Neural cell (in vitro differentiated cells): ENCODE measurements around the gene SYNJ1. TPM values are rescaled to one million over a fixed set of nuclear protein-coding genes. Genes with fewer than 3 reads are reported as not detected.

ENCODE experiments used
- H2AFZ ChIP-seq: fragments of 200-600, 300-800 bp; sonication (generic), shearing (Covaris generic); 2 replicates; pipeline ENCODE4 v1.6.0; 2014; ENCODE audit warnings: low read depth, mild to moderate bottlenecking, antibody characterized with exemption, low read length, moderate library complexity
- H3F3A ChIP-seq: fragments of 200-600 bp; shearing (Covaris generic); 2 replicates; pipeline ENCODE4 v1.6.1; 2016; ENCODE audit warnings: mild to moderate bottlenecking, moderate library complexity, mixed read lengths, antibody characterized with exemption, low read length; ENCODE audit not compliant: insufficient read depth, poor library complexity, severe bottlenecking
- H3K27ac ChIP-seq: fragments of 200-600, 300-800 bp; sonication (generic), shearing (Covaris generic); 2 replicates; pipeline ENCODE4 v1.5.1; 2014; ENCODE audit warnings: mild to moderate bottlenecking, low read length, moderate library complexity
- H3K27me3 ChIP-seq: fragments of 300-800, 200-600 bp; sonication (generic), shearing (Covaris generic); 2 replicates; pipeline ENCODE4 v1.6.0; 2014; ENCODE audit warnings: mild to moderate bottlenecking, low read depth, low read length, moderate library complexity; ENCODE audit not compliant: insufficient read depth
- H3K36me3 ChIP-seq: fragments of 300-800, 200-600 bp; sonication (generic), shearing (Covaris generic); 2 replicates; pipeline ENCODE4 v1.5.1; 2014; ENCODE audit warnings: mild to moderate bottlenecking, antibody characterized with exemption, low read length, moderate library complexity; ENCODE audit not compliant: insufficient read depth
- H3K4me2 ChIP-seq: fragments of 300-800, 200-600 bp; sonication (generic), shearing (Covaris generic); 2 replicates; pipeline ENCODE4 v1.6.0; 2014; ENCODE audit warnings: mild to moderate bottlenecking, low read length
- H3K4me3 ChIP-seq: fragments of 300-800, 200-600 bp; sonication (generic), shearing (Covaris generic); 2 replicates; pipeline ENCODE4 v1.5.1; 2014; ENCODE audit warnings: mild to moderate bottlenecking, low read length, moderate library complexity
- H3K79me2 ChIP-seq: fragments of 200-600 bp; shearing (Covaris generic); replicated peaks from 2 replicates; pipeline ENCODE4 v1.6.0; 2014; ENCODE audit warnings: mild to moderate bottlenecking, low read length, moderate library complexity; ENCODE audit not compliant: insufficient read depth
- H3K9ac ChIP-seq: fragments of 300-800, 200-600 bp; sonication (generic), shearing (Covaris generic); 2 replicates; pipeline ENCODE4 v1.6.1; 2016; ENCODE audit warnings: mild to moderate bottlenecking, low read length, mixed read lengths
- H3K9me2 ChIP-seq: fragments of 200-600 bp; shearing (Covaris generic); 2 replicates; pipeline ENCODE4 v1.6.1; 2016; ENCODE audit warnings: mild to moderate bottlenecking, low read length, mixed read lengths; ENCODE audit not compliant: insufficient read depth
- H3K9me3 ChIP-seq: fragments of 200-600, 300-800 bp; sonication (generic), shearing (Covaris generic); 2 replicates; pipeline ENCODE4 v1.6.1; 2016; ENCODE audit warnings: mild to moderate bottlenecking, mixed run types, low read length, moderate library complexity, mixed read lengths
- H4K20me1 ChIP-seq: fragments of 200-600 bp; shearing (Covaris generic); 2 replicates; pipeline ENCODE4 v1.6.1; 2016; ENCODE audit warnings: mild to moderate bottlenecking, mixed run types; ENCODE audit not compliant: insufficient read depth
- CTCF ChIP-seq: fragments of 450-650 bp; IDR thresholded peaks from 2 replicates; pipeline ENCODE4 v1.5.1; 2014; ENCODE audit warnings: antibody characterized with exemption, mild to moderate bottlenecking, moderate library complexity; ENCODE audit not compliant: poor library complexity, severe bottlenecking
- EP300 ChIP-seq: fragments of 450-650 bp; conservative IDR thresholded peaks from 2 replicates; pipeline ENCODE4 v1.6.1; 2014; ENCODE audit warnings: antibody characterized with exemption, mild to moderate bottlenecking, moderate library complexity; ENCODE audit not compliant: poor library complexity, severe bottlenecking
- EZH2 ChIP-seq: fragments of 200-600, 300-800 bp; shearing (Covaris generic), sonication (generic); IDR thresholded peaks from 2 replicates; pipeline ENCODE4 v1.6.1; 2014; ENCODE audit warnings: antibody characterized with exemption, low read length, borderline replicate concordance, mild to moderate bottlenecking; ENCODE audit not compliant: insufficient read depth, poor library complexity, severe bottlenecking
- MXI1 ChIP-seq: fragments of 450-650 bp; conservative IDR thresholded peaks from 2 replicates; pipeline ENCODE4 v1.6.1; 2014; ENCODE audit warnings: antibody characterized with exemption, mild to moderate bottlenecking; ENCODE audit not compliant: poor library complexity, severe bottlenecking
- POLR2AphosphoS5 ChIP-seq: IDR thresholded peaks from 2 replicates; pipeline ENCODE4 v1.6.1; 2012
- RAD21 ChIP-seq: fragments of 450-650 bp; conservative IDR thresholded peaks from 2 replicates; pipeline ENCODE4 v1.6.1; 2014; ENCODE audit warnings: antibody characterized with exemption, mild to moderate bottlenecking, moderate library complexity
- SMC3 ChIP-seq: fragments of 450-650 bp; conservative IDR thresholded peaks from 2 replicates; pipeline ENCODE4 v1.6.1; 2014; ENCODE audit warnings: antibody characterized with exemption, mild to moderate bottlenecking, moderate library complexity; ENCODE audit not compliant: poor library complexity
- TAF1 ChIP-seq: IDR thresholded peaks from 2 replicates; pipeline ENCODE4 v1.6.1; 2012; ENCODE audit warnings: low read depth
- polyA plus RNA-seq: library from polyadenylated mRNA; depleted of rRNA; stranded (reverse); fragments of >200 nt; gene quantifications from 2 replicates; pipeline ENCODE4 v1.2.3, GENCODE V29; 2014
- TF ChIP-seq, protein P1 (sequence below): IDR thresholded peaks from 2 replicates; pipeline ENCODE4 v1.6.1; 2012; ENCODE audit warnings: borderline replicate concordance

Gene SYNJ1
- polyA plus RNA-seq, 1 donor from 2014 or later, result 24.1 TPM

- Histone ChIP-seq H3K9ac (no peak overlapping the region), H4K20me1 (no peaks in the 10 kb centered on the region), H3K36me3 (no peaks in the 10 kb centered on the region), H3K4me3 (no peak overlapping the region), H3K4me2 (no peak overlapping the region), H3K9me3 (no peaks in the 10 kb centered on the region), H3K9me2 (no peaks in the 10 kb centered on the region), H3K27me3 (no peaks in the 10 kb centered on the region), H2AFZ (no peak overlapping the region), H3K27ac (no peak overlapping the region), H3K79me2 (no peaks in the 10 kb centered on the region), H3F3A (no peaks in the 10 kb centered on the region)
- TF ChIP-seq, protein P1, sequence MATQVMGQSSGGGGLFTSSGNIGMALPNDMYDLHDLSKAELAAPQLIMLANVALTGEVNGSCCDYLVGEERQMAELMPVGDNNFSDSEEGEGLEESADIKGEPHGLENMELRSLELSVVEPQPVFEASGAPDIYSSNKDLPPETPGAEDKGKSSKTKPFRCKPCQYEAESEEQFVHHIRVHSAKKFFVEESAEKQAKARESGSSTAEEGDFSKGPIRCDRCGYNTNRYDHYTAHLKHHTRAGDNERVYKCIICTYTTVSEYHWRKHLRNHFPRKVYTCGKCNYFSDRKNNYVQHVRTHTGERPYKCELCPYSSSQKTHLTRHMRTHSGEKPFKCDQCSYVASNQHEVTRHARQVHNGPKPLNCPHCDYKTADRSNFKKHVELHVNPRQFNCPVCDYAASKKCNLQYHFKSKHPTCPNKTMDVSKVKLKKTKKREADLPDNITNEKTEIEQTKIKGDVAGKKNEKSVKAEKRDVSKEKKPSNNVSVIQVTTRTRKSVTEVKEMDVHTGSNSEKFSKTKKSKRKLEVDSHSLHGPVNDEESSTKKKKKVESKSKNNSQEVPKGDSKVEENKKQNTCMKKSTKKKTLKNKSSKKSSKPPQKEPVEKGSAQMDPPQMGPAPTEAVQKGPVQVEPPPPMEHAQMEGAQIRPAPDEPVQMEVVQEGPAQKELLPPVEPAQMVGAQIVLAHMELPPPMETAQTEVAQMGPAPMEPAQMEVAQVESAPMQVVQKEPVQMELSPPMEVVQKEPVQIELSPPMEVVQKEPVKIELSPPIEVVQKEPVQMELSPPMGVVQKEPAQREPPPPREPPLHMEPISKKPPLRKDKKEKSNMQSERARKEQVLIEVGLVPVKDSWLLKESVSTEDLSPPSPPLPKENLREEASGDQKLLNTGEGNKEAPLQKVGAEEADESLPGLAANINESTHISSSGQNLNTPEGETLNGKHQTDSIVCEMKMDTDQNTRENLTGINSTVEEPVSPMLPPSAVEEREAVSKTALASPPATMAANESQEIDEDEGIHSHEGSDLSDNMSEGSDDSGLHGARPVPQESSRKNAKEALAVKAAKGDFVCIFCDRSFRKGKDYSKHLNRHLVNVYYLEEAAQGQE, result no peak
- no peak for TF ChIP-seq RAD21
- TF ChIP-seq MXI1, result no peak
- no peak for TF ChIP-seq EZH2
- no peak for TF ChIP-seq POLR2AphosphoS5
- no peak for TF ChIP-seq TAF1
- TF ChIP-seq SMC3, result no peak
- no peak for TF ChIP-seq CTCF
- TF ChIP-seq EP300, result no peak
Measured at GRCh38 chr21:32592929-32593502, 134.8 kb downstream of the SYNJ1 start.

DNA sequence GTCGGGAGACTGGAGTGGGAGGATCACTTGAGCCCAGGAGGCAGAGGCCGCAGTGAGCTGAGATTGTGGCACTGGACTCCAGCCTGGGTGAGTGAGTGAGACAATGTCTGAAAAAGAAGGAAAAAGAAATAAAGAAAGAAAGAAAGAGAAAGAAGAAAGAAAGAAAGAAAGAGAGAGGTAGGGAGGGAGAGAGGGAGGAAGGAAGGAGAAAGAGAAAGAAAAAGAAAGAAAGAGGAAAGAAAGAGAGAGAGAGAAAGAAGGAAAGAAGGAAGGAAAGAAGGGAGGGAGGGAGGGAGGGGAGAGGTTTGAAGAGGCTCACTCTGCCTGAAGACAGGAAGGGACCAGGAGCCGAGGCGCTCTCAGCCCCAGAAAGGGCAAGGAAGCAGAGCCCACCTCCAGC is 137.7 kb downstream of the SYNJ1 start:
- no peak for TF ChIP-seq RAD21
- Histone ChIP-seq H3K9ac (no peak overlapping the region), H3F3A (no peaks in the 10 kb centered on the region), H3K27ac (no peak overlapping the region), H3K9me2 (no peaks in the 10 kb centered on the region), H3K27me3 (no peaks in the 10 kb centered on the region), H4K20me1 (no peaks in the 10 kb centered on the region), H3K36me3 (no peaks in the 10 kb centered on the region), H3K79me2 (no peaks in the 10 kb centered on the region), H3K4me2 (no peak overlapping the region), H3K9me3 (no peaks in the 10 kb centered on the region), H2AFZ (no peak overlapping the region), H3K4me3 (no peak overlapping the region)

GRCh38 chr21:32587651-32588050 is 140.2 kb downstream of the SYNJ1 start:
- Histone ChIP-seq H3K9me3 (no peaks in the 10 kb centered on the region), H3K27ac (no peak overlapping the region), H4K20me1 (no peaks in the 10 kb centered on the region), H3K4me3 (no peak overlapping the region), H3K4me2 (no peak overlapping the region), H3K79me2 (no peaks in the 10 kb centered on the region), H3K27me3 (no peaks in the 10 kb centered on the region), H3K36me3 (no peaks in the 10 kb centered on the region), H2AFZ (no peak overlapping the region), H3K9me2 (no peaks in the 10 kb centered on the region), H3K9ac (no peak overlapping the region), H3F3A (no peaks in the 10 kb centered on the region)
- TF ChIP-seq EZH2 (no peak), MXI1 (no peak), TAF1 (no peak), EP300 (no peak), POLR2AphosphoS5 (no peak), RAD21 (no peak), SMC3 (no peak), CTCF (no peak)
- TF ChIP-seq, protein P1, result no peak
